RPMI7951 (cell line): ENCODE data around the gene NPC1. TPM values are rescaled to one million over a fixed set of nuclear protein-coding genes. Genes with fewer than 3 reads are reported as not detected.

ENCODE experiments used
- DNase-seq: peaks from one replicate; pipeline ENCODE4 v3.0.0-alpha.2; 2012; ENCODE audit warnings: low read depth
- total RNA-seq: library from RNA; depleted of rRNA; stranded (reverse); fragments of >200 nt; shearing (Covaris generic); gene quantifications from 2 replicates; pipeline ENCODE4 v1.2.3, GENCODE V29; 2014

The NPC1 gene
- total RNA-seq, 1 experiment from 2014 or later, result 17.9 TPM

DNA sequence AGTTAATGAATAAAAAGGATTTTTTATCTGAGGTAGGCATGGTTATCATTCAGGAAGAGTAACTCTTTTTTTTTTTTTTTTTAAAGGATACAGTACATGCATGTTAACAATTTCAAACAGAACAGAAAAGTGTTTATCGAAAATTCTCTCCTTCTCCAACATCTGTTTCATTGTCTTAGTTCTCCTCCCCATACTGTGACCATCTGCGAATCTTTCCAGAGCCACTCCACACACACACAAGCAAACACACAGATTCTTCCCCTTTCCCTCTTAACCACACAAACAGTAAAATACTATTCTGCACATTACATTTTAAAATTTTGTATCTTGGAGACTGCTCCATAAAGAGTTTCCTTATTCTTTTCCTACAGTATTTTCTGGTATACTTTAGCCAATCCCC is 38.0 kb downstream of the NPC1 start:
- no peak for DNase-seq

DNA sequence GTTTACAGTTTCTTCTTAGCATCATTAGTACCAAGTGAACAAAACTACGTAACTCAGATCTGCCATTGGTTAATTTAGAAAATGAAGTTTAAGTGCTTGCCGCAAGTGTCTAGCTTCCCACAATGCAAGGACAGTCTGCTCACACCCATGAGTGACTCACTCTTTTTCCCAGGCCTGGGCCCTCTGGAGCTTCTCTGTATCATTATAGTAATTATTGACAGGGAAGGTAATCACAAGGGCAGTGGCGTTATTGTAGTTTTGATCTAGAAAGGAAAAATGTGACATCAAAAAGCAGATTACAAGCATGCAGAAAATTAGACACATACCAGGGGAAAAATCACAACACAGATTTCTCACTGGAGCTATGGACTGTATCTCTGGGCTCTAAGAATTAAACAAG is 38.5 kb downstream of the NPC1 start:
- DNase-seq, result peak; percentile 32

DNA sequence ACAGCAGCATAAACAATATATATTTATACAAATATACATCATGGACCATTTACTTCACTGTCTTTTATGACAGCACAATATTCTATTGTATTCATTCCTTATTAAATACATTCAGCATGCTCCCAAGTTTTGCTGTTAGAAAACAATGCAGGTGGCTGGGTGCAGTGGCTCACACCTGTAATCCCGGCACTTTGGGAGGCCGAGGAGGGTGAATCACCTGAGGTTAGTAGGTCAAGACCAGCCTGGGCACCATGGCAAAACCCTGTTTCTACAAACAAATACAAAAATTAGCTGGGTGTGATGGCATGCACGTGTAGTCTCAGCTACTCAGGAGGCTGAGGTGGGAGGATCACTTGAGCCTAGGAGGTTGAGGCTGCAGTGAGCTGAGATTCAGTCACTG is 39.0 kb downstream of the NPC1 start:
- DNase-seq, result no peak

DNA sequence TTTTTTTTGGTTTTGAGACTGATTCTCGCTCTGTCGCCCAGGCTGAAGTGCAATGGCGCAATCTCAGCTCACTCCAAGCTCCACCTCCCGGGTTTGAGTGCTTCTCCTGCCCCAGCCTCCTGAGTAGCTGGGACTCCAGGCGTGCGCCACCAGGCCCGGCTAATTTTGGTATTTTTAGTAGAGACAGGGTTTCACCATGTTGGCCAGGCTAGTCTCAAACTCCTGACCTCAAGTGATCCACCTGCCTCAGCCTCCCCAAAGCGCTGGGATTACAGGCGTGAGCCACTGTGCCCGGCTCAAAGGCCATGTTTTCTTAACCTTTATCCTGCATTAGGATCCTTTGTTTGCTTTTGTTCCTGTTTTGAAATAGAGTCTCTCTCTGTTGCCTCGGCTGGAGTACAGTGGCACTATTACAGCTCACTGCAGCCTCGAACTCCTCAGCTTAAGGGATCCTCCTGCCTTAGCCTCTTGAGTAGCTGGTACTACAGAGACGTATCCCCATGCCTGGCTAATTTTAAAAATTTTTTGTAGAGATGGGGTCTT is 41.0 kb downstream of the NPC1 start:
- no peak for DNase-seq

DNA sequence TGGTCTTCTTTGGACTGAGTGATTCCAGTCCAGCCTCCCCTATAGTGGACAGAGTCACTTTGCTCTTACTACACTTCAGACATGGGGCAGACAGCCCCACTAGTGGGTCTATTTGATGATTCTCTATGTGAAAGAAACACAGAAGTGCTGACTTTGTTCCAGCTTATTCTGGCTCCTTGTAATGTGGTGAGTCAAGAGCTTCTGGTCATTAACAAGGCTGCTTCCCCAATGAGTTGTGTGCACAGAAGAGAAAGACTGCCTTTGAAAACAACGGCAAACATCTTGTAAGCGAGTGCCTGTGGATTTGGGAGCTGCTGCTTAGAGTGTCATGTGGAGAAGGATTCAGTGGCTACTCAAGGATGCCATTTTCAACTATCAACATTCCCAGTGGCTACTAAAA is 43.8 kb downstream of the NPC1 start:
- DNase-seq, result no peak

DNA sequence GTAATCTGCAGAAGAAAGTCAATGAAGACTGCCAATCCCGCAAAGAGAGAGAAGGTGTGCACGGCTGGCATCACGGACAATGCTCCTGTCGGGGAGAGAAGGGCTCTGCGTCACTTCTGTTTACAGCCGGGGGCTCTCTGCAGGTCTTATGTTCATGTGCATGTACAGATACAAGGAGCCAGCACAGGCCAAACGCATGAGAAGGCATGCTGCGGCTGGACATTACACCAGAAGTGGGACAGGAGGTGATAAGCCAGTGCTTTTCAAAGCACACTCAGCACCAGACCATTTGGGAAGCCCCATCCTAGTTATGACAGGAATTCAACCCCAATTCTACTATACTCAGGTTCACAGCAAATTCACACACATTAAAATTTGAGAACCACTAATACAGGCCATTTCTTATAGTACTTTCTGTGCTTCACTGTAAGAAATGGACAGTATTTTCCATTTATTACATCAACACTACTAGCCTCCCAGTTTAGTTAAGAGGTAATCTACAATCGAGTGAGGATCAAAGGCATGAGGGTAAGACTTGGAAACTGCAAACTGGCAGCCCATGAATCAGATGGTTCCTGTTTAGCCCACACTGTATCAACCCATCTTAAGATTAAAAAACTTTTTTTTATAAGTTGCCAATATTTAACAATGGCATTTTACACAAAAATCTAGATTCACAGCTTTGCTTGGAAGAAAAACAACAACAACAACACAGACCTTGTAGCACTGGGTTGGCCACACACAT is 44.8 kb downstream of the NPC1 start:
- DNase-seq, result no peak

DNA sequence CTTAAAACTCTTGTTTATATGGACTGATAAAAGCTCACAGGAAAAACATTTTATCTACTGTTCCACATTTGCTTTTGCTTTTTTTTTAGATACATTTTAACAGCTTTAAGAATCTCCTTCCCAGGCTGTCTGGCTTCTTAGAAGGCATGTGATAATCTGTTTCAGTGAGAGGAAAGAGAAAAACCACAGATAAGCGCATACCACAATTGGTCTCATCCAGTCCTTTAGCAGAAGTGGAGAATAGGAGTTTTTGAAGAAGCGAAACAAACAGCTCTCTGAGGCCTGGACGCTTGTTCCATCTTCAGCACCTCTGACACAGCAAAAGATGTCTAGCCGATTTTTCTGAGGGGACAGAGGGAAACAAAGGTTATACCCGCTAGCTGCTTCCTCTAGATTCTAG is 45.4 kb downstream of the NPC1 start:
- DNase-seq, result no peak

DNA sequence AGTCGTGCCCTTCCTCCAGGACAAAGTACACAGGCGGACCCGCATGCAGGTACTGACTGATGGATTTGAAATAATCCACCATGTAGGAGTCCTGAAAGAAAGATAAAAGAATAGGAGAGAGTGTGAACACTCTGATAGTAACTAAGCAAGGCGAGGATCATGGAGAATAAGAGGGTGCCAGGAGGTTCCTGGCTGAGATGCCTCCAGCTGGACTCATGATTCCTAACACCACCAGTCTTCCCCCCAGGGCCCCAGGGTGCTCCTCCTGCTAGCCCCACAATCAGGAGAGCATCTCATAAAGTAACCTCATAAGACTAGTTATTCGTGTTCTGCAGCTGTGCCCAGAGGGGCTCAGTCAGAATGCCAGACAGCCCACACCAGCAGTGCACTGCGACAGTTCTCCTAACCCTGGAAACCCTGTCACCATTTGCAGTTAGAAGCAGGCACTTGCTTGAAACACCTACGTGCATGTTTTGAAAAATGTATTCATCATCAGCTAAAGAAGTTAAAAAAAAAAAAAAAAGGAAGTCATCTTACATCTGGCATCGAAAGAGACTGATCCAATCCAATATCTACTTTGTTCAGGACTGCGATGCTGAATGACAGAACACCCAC is 46.3 kb downstream of the NPC1 start:
- DNase-seq, result no peak

DNA sequence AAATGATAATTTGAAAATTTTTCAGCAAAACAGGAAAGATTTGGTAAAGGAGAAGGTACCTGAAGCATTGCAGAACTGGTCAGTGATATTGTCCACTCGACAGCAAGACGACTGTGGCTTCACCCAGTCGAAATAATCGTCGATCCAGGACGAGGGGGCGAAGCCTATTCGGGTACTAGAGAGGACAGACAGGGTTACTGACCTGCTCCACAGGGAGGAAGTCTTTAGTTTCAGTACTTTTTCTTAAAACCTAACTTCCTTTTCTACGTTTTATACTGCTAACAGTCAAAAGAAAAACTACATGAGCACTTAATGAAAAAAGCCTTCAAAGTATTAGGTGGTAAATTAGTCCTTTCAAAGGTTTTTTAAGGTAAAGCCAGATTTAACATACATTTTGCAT is 47.0 kb downstream of the NPC1 start:
- no peak for DNase-seq

DNA sequence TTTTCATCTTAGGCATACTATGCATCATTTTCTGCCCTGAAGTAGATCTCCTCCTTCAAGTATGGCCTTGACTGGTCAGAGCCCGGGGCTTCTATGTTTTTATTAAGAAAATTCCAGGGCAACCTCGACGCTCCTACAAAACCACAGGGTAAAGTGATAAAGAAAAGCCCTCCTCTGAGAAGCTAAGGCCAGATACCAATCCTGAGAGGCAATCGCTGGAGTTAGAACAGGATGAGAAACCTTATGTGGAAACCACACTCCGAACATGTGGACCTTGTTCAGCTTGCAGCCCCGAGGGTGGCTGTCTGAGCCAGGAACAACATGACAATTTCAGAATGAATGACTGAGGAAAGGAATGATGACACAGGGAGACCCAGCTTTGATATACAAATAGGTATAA is 47.4 kb downstream of the NPC1 start:
- no peak for DNase-seq

DNA sequence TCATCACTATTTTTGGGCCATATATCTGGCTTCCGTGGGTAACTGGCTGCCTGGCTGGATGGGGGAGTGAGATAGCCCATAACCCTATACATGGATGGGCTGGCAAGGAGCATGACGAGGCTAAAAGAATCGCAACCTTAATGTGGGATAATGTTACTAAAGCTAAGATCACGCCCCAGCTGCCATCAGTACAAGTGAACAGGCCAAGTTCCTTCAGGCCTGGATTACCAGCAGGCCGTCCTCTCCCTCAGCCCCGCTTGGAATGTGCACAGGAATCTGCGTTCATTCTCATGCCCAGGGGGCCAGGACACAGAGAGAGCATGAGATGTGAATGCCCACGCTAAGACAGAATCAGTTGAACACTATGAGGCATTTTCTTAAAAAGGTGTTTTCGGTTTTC is 48.3 kb downstream of the NPC1 start:
- no peak for DNase-seq

DNA sequence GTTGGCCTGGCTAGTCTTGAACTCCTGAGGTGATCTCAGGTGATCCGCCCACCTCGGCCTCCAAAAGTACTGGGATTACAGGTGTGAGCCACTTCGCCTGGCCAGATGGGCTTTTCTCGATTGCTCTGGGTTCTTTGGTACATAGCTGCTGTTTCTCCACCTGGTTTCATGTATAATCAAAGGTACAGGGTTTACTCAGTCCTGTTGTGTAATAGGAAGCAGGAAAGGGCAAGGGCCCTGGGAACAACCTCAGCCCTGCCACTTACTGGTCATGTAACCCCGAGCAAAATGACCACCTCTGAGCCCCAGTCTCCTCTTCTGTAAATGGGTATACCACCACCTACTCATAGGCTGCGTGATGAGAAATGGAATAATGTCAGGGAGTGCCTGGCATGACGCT is 49.0 kb downstream of the NPC1 start:
- DNase-seq, result no peak

DNA sequence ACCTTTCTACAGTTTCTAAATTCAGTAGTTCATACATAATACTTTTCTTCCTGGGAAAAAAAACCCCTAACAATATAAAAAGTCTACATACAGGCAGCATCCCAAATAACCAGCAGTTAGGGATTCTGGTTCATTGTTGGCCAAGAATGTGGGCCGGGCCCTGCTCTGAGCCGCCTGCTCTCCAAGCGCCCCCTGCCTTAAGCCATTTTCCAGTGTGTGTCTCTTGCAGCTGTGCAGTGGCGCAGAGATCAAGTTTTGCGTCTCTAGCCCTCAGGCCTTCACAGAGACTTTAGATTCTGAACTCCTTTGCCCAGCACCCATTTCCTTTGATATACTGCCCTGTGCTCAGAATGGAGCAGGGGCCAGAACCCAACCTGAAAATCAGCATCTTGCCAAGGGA is 50.1 kb downstream of the NPC1 start:
- no peak for DNase-seq

DNA sequence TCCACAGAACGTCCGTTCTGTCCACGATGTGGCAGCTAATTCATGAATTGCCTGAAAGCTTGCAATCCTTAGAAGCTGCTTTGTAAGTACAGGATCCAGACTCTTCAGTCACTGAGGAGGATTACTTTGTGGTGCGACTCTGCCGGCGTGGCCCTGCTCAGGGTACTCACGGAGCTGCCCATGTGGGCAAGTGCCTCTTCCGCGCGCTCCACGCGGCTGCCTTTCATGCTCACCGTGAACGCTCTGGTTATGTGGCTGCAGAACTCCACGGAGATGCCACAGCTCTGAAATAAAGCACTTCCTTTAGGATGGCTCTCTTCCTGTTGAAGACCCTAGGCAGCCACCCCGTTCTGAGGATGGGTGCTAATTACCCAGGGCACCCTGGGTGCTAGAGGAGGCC is 52.0 kb downstream of the NPC1 start:
- no peak for DNase-seq

DNA sequence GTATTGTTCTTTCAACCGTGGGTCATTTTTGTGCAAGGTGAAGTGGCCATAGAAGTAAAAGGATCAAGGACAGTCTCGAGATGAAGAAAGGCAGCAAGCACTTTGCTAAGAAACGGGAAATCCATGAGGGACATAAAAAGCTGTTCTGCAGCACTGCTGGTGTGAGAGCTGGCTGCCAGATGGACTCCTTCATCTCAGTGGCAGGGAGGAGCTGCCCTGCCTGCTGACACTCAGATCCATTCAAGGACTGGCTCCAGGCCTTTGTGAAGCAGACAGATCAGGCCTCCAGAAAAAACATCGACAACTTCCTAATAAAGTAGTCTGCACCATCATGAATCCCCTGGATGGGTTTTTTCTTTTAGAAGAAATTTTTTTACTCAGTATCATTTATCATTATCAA is 53.5 kb downstream of the NPC1 start:
- no peak for DNase-seq

DNA sequence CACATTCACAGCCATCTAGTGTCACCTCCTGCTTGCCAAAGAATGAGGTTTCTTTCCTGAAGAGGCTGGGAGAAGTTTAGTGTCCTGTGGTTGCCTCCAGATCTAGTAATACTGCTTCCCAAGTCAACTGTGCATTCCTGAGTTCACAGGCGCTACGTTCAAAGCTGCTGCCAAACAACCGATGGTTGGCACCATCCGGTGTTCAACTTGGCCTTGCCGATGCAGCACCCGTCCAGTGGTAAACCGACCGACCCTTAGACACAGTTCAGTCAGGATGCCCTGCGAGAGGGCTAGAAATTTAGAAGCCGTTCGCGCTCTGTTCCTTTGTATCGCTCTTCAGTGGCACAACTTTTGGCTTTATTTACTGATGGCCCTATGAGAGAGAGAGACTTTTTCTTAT is 54.4 kb downstream of the NPC1 start:
- no peak for DNase-seq

DNA sequence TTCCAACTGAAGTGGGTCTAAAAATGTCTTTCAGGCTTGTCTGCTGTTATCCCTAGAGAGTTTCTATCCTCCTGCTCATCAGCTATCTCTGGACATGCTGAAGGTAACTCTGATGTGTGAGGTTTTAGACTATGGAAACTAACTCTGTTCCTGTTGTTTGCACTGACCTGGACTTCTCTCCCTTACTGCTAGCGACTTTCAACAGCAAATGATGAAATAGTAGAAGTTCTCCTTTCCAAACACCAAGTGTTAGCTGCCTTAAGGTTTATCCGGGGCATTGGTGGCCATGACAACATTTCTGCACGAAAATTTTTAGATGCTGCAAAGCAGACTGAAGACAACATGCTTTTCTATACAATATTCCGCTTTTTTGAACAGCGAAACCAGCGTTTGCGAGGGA is 56.1 kb downstream of the NPC1 start:
- DNase-seq, result no peak

DNA sequence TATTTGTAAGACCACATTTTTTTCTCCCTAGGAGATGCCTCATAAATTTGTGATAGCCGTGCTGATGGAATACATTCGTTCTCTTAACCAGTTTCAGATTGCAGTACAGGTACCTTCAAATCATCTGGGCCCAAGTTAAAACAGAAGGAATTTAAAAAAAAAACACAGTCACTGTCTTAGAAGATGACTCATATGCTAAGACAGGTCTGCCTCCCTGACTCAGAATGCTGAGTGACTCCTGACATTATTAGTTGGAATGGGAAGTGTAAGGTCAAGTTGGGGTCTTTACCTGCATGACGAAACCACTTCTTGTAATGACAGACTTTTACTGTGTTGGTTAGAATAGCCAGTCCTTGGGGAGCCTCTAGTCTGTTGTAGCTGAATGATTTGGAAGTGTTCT is 56.7 kb downstream of the NPC1 start:
- DNase-seq, result peak; percentile 59

DNA sequence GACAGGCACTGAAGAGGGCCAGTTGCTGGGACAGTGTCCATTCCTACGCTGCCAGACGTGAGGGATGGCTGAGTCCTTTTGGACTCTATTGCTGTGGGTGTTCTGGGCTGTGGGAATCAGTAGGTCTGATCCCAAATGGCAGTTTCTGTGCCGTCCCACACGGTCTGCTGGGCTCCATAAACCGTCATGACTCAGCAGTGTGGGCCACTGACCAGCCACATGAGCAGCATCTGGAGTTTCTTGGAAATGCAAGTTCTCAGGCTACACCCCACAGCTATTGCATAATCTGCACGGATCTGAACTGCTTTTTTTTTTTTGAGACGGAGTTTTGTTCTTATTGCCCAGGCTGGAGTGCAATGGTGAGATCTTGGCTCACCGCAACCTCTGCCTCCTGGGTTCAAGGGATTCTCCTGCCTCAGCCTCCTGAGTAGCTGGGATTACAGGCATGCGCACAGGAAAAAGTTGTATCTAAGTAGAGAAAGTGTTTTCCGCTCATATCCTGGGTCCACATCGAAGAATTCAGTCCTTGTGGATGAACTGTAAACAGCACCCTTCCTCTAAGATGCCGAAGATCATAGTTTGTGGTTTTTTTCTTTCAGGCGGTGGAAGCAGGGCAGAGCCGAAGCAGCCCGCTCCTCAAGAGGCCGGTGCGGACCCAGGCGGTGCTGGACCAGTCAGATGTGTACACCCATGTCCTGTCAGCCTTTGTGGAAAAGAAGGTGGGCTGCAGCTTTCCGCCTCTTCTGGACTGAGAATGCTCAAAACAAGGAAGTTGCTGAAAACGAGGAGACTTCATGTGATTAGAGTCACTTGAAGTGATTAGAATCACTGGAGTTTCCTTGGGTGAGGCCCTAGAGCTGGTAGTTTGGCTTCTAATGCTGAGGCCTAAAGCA is 57.5 kb downstream of the NPC1 start:
- DNase-seq, result peak; percentile 75

DNA sequence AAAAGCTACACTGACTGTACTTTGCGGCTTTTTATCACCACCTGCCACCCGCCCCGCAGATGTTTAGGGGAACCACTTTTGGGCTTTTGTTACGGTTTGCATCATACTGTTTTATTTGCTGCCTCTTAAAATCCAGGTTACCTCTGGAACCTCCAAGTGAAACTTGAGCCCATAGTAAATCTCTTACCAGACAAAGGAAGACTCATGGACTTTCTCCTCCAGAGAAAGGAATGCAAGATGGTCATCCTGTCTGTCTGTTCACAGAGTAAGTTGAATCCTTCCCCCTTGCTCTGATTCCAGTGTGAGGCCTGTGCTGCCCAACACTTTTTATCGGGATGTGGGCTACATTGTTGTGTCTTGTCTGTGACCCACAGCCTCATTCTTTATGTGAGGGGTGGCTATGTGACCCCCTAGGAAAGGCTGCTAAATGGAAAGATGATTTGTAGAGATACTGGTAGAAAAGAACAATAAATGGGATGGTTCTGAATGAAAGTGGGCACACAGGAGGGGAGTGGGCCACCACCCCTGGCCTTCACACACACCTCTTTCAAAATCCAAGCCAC is 59.7 kb downstream of the NPC1 start:
- DNase-seq, result no peak

DNA sequence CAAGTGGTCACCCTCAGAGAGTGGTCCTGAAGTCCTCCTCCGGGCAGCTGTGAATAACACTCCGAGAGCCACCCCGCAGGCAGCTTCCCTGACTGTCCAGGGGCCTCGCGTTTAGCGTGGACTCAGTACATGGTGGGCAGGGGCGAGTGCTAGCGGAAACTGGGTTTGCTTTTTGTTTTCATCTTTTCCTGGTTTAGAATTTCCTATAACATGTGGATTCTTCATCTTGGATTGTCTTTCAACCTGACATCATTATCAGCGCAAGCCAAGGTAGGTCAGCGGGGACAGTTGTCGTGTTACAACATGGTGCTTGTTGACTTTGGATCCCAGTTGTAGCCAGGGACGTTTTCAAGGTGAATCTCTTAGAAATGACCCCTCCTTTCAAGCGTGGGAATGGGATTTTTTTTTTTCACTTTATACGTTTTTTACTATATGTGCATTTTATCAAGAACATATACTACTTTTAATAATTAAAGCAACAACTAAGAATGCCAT is 62.0 kb downstream of the NPC1 start:
- no peak for DNase-seq
